Activated CD8-positive, alpha-beta memory T cell treated with anti-CD3 and anti-CD28 coated beads, Interleukin-2, amount 10 ng/mL, durations not matched to agents 7 days and 5 days (primary cell): Measurements from ENCODE around the gene LUC7L3. TPM values are rescaled to one million over a fixed set of nuclear protein-coding genes. Genes with fewer than 3 reads are reported as not detected.
"Not testable (repeated sequence)": the region's sequence is repeated elsewhere in the genome, so short reads cannot be mapped to it uniquely, and the experiment has no call there.

Experiments used
- ATAC-seq: fragments of 150-1000 bp; cut with Tn5 transposase; one replicate; pipeline ENCODE4 v1.10.0; 2021; ENCODE audit warnings: moderate library complexity
- CTCF ChIA-PET: fragments of 350-600 bp; sonication (Branson Sonifier 250); formaldehyde crosslinking; loops from one replicate; lab custom pipeline; 2021; ENCODE audit warnings: antibody characterized with exemption; lab: Charles Lee
- DNase-seq: peaks from one replicate; pipeline ENCODE4 v3.0.0-alpha.2; 2020
- H3K27ac Mint-ChIP-seq: one replicate; pipeline ENCODE4 v1.8.0; 2021; ENCODE audit warnings: mild to moderate bottlenecking, mixed read lengths
- H3K27me3 Mint-ChIP-seq: one replicate; pipeline ENCODE4 v1.8.0; 2021; ENCODE audit warnings: mixed read lengths
- H3K36me3 Mint-ChIP-seq: one replicate; pipeline ENCODE4 v1.8.0; 2021; ENCODE audit warnings: mild to moderate bottlenecking, mixed read lengths
- H3K4me1 Mint-ChIP-seq: one replicate; pipeline ENCODE4 v1.8.0; 2021; ENCODE audit warnings: mixed read lengths
- H3K4me3 Mint-ChIP-seq: one replicate; pipeline ENCODE4 v1.8.0; 2021; ENCODE audit warnings: mild to moderate bottlenecking, moderate library complexity, mixed read lengths
- H3K9me3 Mint-ChIP-seq: one replicate; pipeline ENCODE4 v1.8.0; 2022; ENCODE audit warnings: low read depth, mixed read lengths
- total RNA-seq, 2 experiments: library from RNA; stranded (reverse); gene quantifications; one replicate each; pipeline ENCODE4 v1.2.3, GENCODE V29; 2021

Gene LUC7L3
- total RNA-seq, 2 experiments from 2014 or later = 147 to 193 TPM

GRCh38 chr17:50708050-50709000, 11.1 kb upstream of the LUC7L3 start:
- CTCF ChIA-PET = interaction anchor here (0.7 to 1.0 kb wide), 3 partner anchors 11 to 229 kb away, joined by 3 to 4 read pairs (median 4); partner anchors contain the start of genes LUC7L3 and TOB1
- Mint-ChIP-seq H3K27me3 (no peaks in the 10 kb centered on the region), H3K9me3 (no peaks in the 10 kb centered on the region), H3K4me1 (peaks cover 46% of the 10 kb centered on the region), H3K4me3 (peak overlapping the region; percentile 82), H3K27ac (peak overlapping the region; percentile 96), H3K36me3 (peaks cover 10% of the 10 kb centered on the region)
- ATAC-seq (no peak), DNase-seq (no peak)

GRCh38 chr17:50709053-50709452, 10.3 kb upstream of the LUC7L3 start:
- Mint-ChIP-seq H3K4me3 (peak overlapping the region; percentile 82), H3K27ac (peak overlapping the region; percentile 96), H3K4me1 (peaks cover 39% of the 10 kb centered on the region)
- not testable (repeated sequence) for DNase-seq, H3K9me3 Mint-ChIP-seq, H3K36me3 Mint-ChIP-seq, ATAC-seq, H3K27me3 Mint-ChIP-seq
- CTCF ChIA-PET = interaction anchor here (0.7 to 1.0 kb wide), 4 partner anchors 9 to 229 kb away, joined by 3 to 4 read pairs (median 4); partner anchors contain the start of genes LUC7L3 and TOB1

GRCh38 chr17:50710025-50710424, 9.4 kb upstream of the LUC7L3 start:
- no peaks in the 10 kb centered on the region for H3K27me3 Mint-ChIP-seq
- DNase-seq (no peak), ATAC-seq (no peak)
- H3K9me3 Mint-ChIP-seq = no peaks in the 10 kb centered on the region
- H3K27ac Mint-ChIP-seq = peak overlapping the region; percentile 6
- H3K4me1 Mint-ChIP-seq = peaks cover 34% of the 10 kb centered on the region
- H3K36me3 Mint-ChIP-seq = peaks cover 2% of the 10 kb centered on the region
- CTCF ChIA-PET = interaction anchor here (0.7 kb wide), 1 partner anchor 199 kb away, joined by 4 read pairs; no protein-coding TSS in a partner anchor
- no peak overlapping the region for H3K4me3 Mint-ChIP-seq

GRCh38 chr17:50710650-50711049, 8.8 kb upstream of the LUC7L3 start:
- Mint-ChIP-seq H3K9me3 (no peaks in the 10 kb centered on the region), H3K27me3 (no peaks in the 10 kb centered on the region), H3K36me3 (no peaks in the 10 kb centered on the region), H3K4me1 (peaks cover 31% of the 10 kb centered on the region), H3K27ac (no peak overlapping the region), H3K4me3 (no peak overlapping the region)
- CTCF ChIA-PET = no interaction called here
- ATAC-seq = no peak
- no peak for DNase-seq

- no peaks in the 10 kb centered on the region for H3K36me3 Mint-ChIP-seq
- H3K4me3 Mint-ChIP-seq = no peak overlapping the region
- no peak overlapping the region for H3K27ac Mint-ChIP-seq
- peaks cover 20% of the 10 kb centered on the region for H3K4me1 Mint-ChIP-seq
- DNase-seq (no peak), ATAC-seq (no peak)
- CTCF ChIA-PET = no interaction called here
- H3K27me3 Mint-ChIP-seq = no peaks in the 10 kb centered on the region
- no peaks in the 10 kb centered on the region for H3K9me3 Mint-ChIP-seq
Observed at GRCh38 chr17:50712641-50713040, 6.8 kb upstream of the LUC7L3 start.

GRCh38 chr17:50715471-50715870, 3.9 kb upstream of the LUC7L3 start:
- Mint-ChIP-seq H3K9me3 (no peaks in the 10 kb centered on the region), H3K27me3 (no peaks in the 10 kb centered on the region), H3K4me3 (no peak overlapping the region), H3K4me1 (peaks cover 7% of the 10 kb centered on the region), H3K36me3 (peaks cover 2% of the 10 kb centered on the region), H3K27ac (no peak overlapping the region)
- ATAC-seq = no peak
- no peak for DNase-seq
- CTCF ChIA-PET = no interaction called here

- peaks cover 33% of the 10 kb centered on the region for H3K4me1 Mint-ChIP-seq
- H3K36me3 Mint-ChIP-seq = peaks cover 21% of the 10 kb centered on the region
- ATAC-seq (no peak), DNase-seq (no peak)
- no peaks in the 10 kb centered on the region for H3K27me3 Mint-ChIP-seq
- CTCF ChIA-PET = interaction anchor here (0.7 to 1.7 kb wide), 6 partner anchors 11 to 323 kb away, joined by 3 to 6 read pairs (median 3); partner anchors contain the start of gene LRRC59
- peak overlapping the region; percentile 98 for H3K4me3 Mint-ChIP-seq
- H3K27ac Mint-ChIP-seq = peak overlapping the region; percentile 99
- no peaks in the 10 kb centered on the region for H3K9me3 Mint-ChIP-seq
Observed at GRCh38 chr17:50719924-50720794, 756 bp downstream of the LUC7L3 start.

- Mint-ChIP-seq H3K4me1 (peaks cover 39% of the 10 kb centered on the region), H3K36me3 (peaks cover 21% of the 10 kb centered on the region), H3K4me3 (peak overlapping the region; percentile 98), H3K9me3 (no peaks in the 10 kb centered on the region), H3K27me3 (no peaks in the 10 kb centered on the region), H3K27ac (peak overlapping the region; percentile 99)
- ATAC-seq (no peak), DNase-seq (no peak)
- CTCF ChIA-PET = interaction anchor here (1.1 to 1.7 kb wide), 2 partner anchors 62 to 95 kb away, joined by 3 to 6 read pairs; no protein-coding TSS in a partner anchor
Observed at GRCh38 chr17:50721194-50722010, 2.0 kb downstream of the LUC7L3 start.

GRCh38 chr17:50722746-50723145, 3.3 kb downstream of the LUC7L3 start:
- ATAC-seq (no peak), DNase-seq (no peak)
- no peaks in the 10 kb centered on the region for H3K9me3 Mint-ChIP-seq
- H3K36me3 Mint-ChIP-seq = peaks cover 28% of the 10 kb centered on the region
- H3K27ac Mint-ChIP-seq = no peak overlapping the region
- CTCF ChIA-PET = interaction anchor here (1.1 kb wide), 1 partner anchor 97 kb away, joined by 3 read pairs; no protein-coding TSS in a partner anchor
- H3K4me1 Mint-ChIP-seq = peaks cover 48% of the 10 kb centered on the region
- H3K4me3 Mint-ChIP-seq = peak overlapping the region; percentile 60
- H3K27me3 Mint-ChIP-seq = no peaks in the 10 kb centered on the region

GRCh38 chr17:50724622-50725021, 5.2 kb downstream of the LUC7L3 start:
- CTCF ChIA-PET = interaction anchor here (1.5 kb wide), 1 partner anchor 10 kb away, joined by 4 read pairs; no protein-coding TSS in a partner anchor
- not testable (repeated sequence) for ATAC-seq, H3K9me3 Mint-ChIP-seq, DNase-seq, H3K4me3 Mint-ChIP-seq, H3K27me3 Mint-ChIP-seq, H3K27ac Mint-ChIP-seq
- H3K36me3 Mint-ChIP-seq = peaks cover 35% of the 10 kb centered on the region
- peaks cover 53% of the 10 kb centered on the region for H3K4me1 Mint-ChIP-seq

GRCh38 chr17:50725769-50726655, 6.6 kb downstream of the LUC7L3 start:
- no peaks in the 10 kb centered on the region for H3K9me3 Mint-ChIP-seq
- ATAC-seq = no peak
- H3K27me3 Mint-ChIP-seq = no peaks in the 10 kb centered on the region
- CTCF ChIA-PET = no interaction called here
- no peak for DNase-seq
- peaks cover 33% of the 10 kb centered on the region for H3K36me3 Mint-ChIP-seq
- no peak overlapping the region for H3K27ac Mint-ChIP-seq
- peaks cover 56% of the 10 kb centered on the region for H3K4me1 Mint-ChIP-seq
- no peak overlapping the region for H3K4me3 Mint-ChIP-seq

GRCh38 chr17:50728112-50728429, 8.7 kb downstream of the LUC7L3 start:
- DNase-seq (no peak), ATAC-seq (no peak)
- H3K4me1 Mint-ChIP-seq = peaks cover 56% of the 10 kb centered on the region
- no peaks in the 10 kb centered on the region for H3K27me3 Mint-ChIP-seq
- H3K27ac Mint-ChIP-seq = peak overlapping the region; percentile 52
- H3K4me3 Mint-ChIP-seq = no peak overlapping the region
- CTCF ChIA-PET = no interaction called here
- H3K36me3 Mint-ChIP-seq = peaks cover 23% of the 10 kb centered on the region
- no peaks in the 10 kb centered on the region for H3K9me3 Mint-ChIP-seq
